Measurements from ENCODE around the gene CCDC148. TPM values are rescaled to one million over a fixed set of nuclear protein-coding genes. Genes with fewer than 3 reads are reported as not detected.

Gene CCDC148
- total RNA-seq, 1 donor from 2014 or later: 3.1 TPM

DNA sequence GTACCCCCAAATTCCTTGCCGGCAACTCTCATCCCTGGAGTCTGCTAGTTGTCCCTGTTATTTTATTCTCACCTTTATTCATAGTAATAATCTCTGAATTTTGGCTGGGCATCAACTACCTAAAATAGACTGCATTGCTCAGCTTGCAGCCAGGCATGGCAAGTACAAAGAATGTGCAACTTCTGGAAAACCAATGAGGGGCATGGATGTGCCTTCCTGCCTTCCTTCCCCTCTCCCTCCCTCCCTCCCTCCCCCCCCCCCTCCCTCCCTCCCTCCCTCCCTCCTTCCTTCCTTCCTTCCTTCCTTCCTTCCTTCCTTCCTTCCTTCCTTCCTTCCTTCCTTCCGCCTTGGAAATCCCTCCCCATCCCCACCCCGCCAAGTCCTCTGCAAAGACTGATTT lies 162.8 kb downstream of the CCDC148 start:
- Mint-ChIP-seq H3K4me1 (ENCODE audit: unreplicated experiment) (no peaks in the 10 kb centered on the region), H3K9me3 (no peaks in the 10 kb centered on the region), H3K36me3 (no peaks in the 10 kb centered on the region), H3K4me3 (no peak overlapping the region), H3K27ac (no peak overlapping the region), H3K27me3 (peaks cover 3% of the 10 kb centered on the region)
- no peak for DNase-seq (ENCODE audit: extremely low spot score, unreplicated experiment)
- TF ChIP-seq, protein P1, sequence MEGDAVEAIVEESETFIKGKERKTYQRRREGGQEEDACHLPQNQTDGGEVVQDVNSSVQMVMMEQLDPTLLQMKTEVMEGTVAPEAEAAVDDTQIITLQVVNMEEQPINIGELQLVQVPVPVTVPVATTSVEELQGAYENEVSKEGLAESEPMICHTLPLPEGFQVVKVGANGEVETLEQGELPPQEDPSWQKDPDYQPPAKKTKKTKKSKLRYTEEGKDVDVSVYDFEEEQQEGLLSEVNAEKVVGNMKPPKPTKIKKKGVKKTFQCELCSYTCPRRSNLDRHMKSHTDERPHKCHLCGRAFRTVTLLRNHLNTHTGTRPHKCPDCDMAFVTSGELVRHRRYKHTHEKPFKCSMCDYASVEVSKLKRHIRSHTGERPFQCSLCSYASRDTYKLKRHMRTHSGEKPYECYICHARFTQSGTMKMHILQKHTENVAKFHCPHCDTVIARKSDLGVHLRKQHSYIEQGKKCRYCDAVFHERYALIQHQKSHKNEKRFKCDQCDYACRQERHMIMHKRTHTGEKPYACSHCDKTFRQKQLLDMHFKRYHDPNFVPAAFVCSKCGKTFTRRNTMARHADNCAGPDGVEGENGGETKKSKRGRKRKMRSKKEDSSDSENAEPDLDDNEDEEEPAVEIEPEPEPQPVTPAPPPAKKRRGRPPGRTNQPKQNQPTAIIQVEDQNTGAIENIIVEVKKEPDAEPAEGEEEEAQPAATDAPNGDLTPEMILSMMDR (conservative IDR thresholded peaks at IDR 0.05): no peak

DNA sequence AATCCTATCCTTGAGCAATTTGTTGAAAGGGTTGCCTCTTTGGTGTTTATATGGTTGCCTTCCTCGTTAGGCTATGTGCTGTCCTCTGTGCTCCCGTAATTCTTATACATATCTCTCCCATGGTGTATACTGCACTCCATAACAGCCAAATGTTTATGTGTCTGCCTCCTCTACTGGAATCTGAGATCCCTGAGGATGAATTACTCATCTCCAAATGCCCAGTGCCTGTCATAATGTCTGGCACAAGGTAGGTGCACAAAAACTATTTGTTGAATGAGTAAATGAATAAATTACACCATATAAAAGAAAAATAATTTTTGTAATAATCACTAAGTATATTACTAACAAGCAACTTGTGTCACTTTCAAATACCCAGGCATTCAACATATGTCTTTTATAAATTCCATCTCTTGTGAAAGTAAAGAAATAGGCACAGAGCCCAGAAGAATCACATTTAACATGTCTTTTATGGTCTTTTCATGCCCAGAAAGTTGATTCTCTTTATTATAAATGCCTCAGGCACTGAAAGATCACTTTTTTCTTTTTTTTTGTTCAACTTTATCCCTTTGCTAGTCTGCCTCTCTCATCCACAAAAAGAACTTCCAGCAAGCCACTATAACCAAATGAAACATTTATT lies 164.9 kb downstream of the CCDC148 start:
- peaks cover 4% of the 10 kb centered on the region for H3K9me3 Mint-ChIP-seq
- H3K27ac Mint-ChIP-seq: no peak overlapping the region
- H3K4me1 Mint-ChIP-seq (ENCODE audit: unreplicated experiment): no peaks in the 10 kb centered on the region
- peaks cover 4% of the 10 kb centered on the region for H3K36me3 Mint-ChIP-seq
- no peak overlapping the region for H3K4me3 Mint-ChIP-seq
- peaks cover 3% of the 10 kb centered on the region for H3K27me3 Mint-ChIP-seq
- TF ChIP-seq, protein P1 (conservative IDR thresholded peaks at IDR 0.05): no peak
- DNase-seq (ENCODE audit: extremely low spot score, unreplicated experiment): no peak

DNA sequence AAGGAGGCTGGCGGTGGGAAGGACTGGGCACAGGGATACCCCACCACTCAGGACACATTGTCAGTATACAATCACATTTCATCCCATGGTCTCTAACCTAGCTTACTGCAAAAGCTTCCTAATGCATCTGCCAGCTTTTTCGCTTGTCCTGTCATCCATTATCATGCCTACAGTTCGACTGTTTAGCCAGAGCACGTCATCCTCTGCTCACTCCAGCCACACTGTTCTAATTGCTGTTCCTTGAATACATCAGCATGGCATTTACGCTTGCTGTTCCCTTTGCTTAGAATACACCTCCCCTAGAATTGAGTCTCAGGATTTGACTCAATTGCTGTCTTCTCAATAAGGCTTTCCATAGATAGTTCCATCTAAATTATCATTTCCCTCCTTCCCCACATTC lies 166.3 kb downstream of the CCDC148 start:
- H3K36me3 Mint-ChIP-seq: peaks cover 4% of the 10 kb centered on the region
- no peak overlapping the region for H3K4me3 Mint-ChIP-seq
- peaks cover 3% of the 10 kb centered on the region for H3K27me3 Mint-ChIP-seq
- TF ChIP-seq, protein P1 (conservative IDR thresholded peaks at IDR 0.05): no peak
- DNase-seq (ENCODE audit: extremely low spot score, unreplicated experiment): no peak
- peaks cover 4% of the 10 kb centered on the region for H3K9me3 Mint-ChIP-seq
- no peaks in the 10 kb centered on the region for H3K4me1 Mint-ChIP-seq (ENCODE audit: unreplicated experiment)
- no peak overlapping the region for H3K27ac Mint-ChIP-seq

- H3K4me1 Mint-ChIP-seq (ENCODE audit: unreplicated experiment): no peaks in the 10 kb centered on the region
- H3K36me3 Mint-ChIP-seq: no peaks in the 10 kb centered on the region
- no peaks in the 10 kb centered on the region for H3K9me3 Mint-ChIP-seq
- no peak overlapping the region for H3K27ac Mint-ChIP-seq
- DNase-seq (ENCODE audit: extremely low spot score, unreplicated experiment): no peak
- H3K27me3 Mint-ChIP-seq: no peaks in the 10 kb centered on the region
- TF ChIP-seq, protein P1 (conservative IDR thresholded peaks at IDR 0.05): no peak
- H3K4me3 Mint-ChIP-seq: no peak overlapping the region
Measured at GRCh38 chr2:158276619-158277471, 179.7 kb downstream of the CCDC148 start.

GRCh38 chr2:158273791-158274190 lies 182.8 kb downstream of the CCDC148 start:
- Mint-ChIP-seq H3K27ac (no peak overlapping the region), H3K4me1 (ENCODE audit: unreplicated experiment) (no peaks in the 10 kb centered on the region), H3K4me3 (no peak overlapping the region), H3K36me3 (no peaks in the 10 kb centered on the region), H3K27me3 (no peaks in the 10 kb centered on the region), H3K9me3 (no peaks in the 10 kb centered on the region)
- TF ChIP-seq, protein P1 (conservative IDR thresholded peaks at IDR 0.05): no peak
- DNase-seq (ENCODE audit: extremely low spot score, unreplicated experiment): no peak

All from type B pancreatic cell (in vitro differentiated cells).